Measurements from ENCODE around the gene FOXD1.
"Not testable (repeated sequence)": the region's sequence is repeated elsewhere in the genome, so short reads cannot be mapped to it uniquely, and the experiment has no call there.

The FOXD1 gene

DNA sequence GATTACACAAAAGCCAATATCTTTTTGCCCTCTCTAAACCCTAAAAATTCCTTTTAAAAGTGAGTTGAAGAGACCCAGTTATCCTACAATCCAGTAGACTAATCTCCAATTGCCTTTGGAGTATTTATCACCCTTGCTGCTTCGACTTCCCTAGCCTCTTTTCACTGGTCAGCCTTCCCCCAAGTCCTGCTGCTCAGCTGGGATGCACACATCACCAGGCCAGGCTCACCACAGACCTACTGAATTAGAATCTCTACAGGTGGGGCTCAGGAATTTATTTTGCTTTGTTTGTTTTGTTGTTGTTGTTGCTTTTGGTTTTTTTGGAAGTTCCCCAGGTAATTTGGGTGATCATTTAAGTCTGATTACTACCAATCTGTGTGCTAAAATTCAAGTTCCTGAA lies 11.6 kb upstream of the FOXD1 start:
- DNase-seq: no peak

- DNase-seq: no peak
Observed at GRCh38 chr5:73459366-73459765, 10.8 kb upstream of the FOXD1 start.

GRCh38 chr5:73456462-73456861 lies 7.9 kb upstream of the FOXD1 start:
- DNase-seq: not testable (repeated sequence)

DNA sequence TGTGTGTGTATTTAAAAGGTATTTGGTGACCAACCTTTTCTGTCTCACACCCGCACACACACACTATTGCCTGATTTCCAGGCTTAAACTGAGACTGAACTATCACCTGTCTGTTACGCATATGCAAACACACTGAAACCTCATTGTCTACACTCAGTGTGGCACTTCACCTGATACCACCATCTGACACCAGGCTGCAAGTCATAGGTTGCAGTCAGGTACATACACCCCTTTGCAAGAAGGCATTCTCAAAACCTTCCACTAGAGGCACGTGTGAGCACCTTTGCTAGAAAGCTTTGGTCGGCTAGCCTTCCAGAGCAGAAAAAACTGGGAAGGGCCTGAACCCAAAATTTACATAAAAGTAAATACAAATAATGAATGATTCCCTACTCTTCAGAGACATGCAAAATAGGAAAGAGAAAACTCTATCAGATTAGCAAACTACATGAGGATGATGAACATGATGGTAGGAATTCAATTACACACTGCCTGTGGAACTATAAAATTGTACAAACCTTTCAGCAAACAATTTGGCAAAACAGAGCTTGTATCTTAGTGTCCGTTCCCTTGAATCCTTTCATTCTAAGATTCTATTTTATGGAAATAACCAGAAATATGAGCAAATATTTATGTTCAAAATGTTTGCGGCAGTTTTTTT lies 5.9 kb upstream of the FOXD1 start:
- DNase-seq: peak; percentile 79

DNA sequence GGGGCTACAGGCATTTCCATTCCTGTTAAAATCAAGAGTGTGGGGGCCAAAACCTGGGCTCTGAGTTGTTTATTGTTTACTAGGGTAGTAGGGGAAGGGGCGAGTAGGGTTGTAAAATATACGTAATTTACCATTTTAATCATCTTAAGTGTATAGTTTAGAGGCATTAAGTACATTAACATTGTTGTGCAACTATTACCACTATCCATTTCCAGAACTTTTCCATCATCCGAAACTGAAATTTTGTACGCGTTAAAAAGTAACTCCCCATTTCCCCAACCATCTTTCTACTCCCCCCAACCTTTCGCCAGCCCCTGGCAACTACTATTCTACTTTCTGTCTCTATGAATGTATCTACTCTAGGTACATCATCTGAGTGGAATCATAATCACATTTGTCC lies 3.6 kb upstream of the FOXD1 start:
- DNase-seq: no peak

- no peak for DNase-seq
Observed at GRCh38 chr5:73451224-73452130, 2.9 kb upstream of the FOXD1 start.

DNA sequence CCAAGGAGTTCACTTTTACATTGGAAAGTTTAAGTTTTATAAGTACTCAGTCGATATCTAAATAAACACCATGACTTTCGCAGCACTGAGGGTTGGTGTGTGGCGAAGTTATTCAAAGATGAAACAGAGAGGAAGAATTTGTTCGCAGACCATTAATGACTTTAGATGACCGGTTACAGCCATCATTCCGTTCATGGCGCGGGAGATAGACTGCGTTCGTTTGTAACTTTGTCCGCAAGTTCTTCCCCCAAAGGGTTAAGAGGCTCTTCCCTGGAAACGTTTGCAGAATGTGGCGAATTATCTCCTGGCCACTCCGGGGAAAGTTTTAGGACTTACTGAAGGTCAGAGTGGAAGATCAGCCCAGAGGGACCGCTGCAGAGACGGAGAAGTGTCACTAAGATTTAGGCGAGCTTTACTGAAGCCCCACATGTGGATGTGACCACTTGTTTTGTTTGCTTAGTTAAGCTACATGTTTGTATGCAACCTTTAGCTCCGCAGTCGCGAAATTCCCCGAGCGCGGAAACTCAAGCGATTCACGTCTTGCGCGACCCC lies 2.2 kb upstream of the FOXD1 start:
- DNase-seq: no peak

GRCh38 chr5:73450137-73450536 lies 1.6 kb upstream of the FOXD1 start:
- no peak for DNase-seq

DNA sequence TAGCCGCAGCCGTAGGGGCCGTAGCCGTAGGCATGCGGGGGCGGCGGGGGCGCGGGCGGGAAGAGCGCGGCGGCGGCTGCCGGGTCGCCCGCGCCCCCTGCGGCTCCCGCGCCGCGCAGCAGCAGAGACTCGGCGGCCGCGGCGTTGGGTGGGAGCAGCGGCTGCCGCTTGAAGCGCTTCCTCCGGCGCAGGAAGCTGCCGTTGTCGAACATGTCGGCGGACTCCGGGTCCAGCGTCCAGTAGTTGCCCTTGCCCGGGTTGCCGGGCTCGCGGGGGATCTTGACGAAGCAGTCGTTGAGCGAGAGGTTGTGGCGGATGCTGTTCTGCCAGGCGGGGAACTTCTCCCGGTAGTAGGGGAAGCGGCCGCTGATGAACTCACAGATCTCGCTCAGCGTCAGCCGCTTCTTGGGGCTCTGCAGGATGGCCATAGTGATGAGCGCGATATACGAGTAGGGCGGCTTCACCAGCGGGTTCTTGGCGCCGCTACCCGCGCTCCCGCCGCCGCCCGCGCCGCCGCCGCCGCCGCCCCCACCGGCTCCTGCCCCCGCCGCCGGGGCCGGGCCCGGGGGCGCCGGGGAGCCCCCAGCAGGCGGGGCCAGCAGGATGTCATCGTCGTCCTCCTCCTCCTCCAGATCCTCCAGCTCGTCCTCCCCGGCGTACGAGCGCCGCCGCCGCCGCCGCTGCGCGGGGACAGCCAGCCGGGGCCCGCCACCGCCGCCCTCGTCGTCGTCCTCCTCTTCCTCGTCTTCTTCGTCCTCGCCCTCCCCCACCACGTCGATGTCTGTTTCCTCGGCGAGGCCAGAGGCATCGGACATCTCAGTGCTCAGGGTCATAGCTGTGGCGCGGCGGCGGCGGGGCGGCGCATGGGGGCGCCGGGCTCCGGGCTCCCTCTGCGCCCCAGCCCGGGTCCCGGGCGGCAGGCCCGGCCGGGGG lies 781 bp downstream of the FOXD1 start:
- peak; percentile 34 for DNase-seq

DNA sequence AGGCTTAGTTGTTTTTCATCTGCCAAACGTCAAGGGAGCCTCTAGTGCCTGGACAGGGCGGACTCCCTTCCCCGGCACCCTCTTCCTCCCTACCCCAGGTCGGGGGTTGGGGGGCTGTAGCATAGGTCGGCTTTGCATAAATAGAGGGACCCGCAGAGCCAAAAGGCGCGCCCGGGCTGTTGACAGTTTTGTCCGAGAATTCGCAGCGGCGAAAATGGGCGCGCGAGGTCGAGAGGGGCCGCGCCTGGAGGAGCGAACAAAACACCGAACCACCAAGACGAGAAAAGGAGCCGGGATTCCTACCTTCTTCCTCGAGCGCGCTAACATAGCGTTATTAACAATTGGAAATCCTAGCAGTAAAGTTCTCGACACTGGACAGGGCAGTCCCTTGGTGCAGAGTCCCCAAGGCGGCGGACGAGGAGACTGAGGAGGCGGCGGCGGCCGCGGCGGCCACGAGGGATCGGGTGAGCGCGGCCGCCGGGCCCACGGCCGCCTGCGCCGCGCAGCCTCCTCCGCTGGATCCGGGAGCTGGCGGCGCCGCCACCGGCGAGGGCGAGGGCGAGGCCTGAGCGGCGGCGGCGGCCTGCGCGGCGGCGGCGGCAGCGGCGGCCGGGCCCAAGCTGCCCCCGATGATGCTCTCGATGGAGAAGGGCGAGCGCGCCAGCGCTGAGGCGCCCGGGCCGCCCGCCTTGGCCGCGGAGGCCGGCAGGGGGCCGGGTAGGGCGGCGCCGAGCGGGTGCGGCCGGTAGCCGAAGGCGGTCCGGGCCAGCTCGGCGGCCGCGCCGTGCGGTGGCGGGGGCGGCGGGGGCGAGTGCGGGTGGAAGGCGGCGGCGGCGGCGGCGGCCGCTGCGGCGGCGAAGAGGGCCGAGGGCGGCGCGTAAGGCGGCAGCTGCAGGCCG lies 1.7 kb downstream of the FOXD1 start:
- DNase-seq: no peak

GRCh38 chr5:73445665-73446630 lies 2.6 kb downstream of the FOXD1 start:
- DNase-seq: no peak

DNA sequence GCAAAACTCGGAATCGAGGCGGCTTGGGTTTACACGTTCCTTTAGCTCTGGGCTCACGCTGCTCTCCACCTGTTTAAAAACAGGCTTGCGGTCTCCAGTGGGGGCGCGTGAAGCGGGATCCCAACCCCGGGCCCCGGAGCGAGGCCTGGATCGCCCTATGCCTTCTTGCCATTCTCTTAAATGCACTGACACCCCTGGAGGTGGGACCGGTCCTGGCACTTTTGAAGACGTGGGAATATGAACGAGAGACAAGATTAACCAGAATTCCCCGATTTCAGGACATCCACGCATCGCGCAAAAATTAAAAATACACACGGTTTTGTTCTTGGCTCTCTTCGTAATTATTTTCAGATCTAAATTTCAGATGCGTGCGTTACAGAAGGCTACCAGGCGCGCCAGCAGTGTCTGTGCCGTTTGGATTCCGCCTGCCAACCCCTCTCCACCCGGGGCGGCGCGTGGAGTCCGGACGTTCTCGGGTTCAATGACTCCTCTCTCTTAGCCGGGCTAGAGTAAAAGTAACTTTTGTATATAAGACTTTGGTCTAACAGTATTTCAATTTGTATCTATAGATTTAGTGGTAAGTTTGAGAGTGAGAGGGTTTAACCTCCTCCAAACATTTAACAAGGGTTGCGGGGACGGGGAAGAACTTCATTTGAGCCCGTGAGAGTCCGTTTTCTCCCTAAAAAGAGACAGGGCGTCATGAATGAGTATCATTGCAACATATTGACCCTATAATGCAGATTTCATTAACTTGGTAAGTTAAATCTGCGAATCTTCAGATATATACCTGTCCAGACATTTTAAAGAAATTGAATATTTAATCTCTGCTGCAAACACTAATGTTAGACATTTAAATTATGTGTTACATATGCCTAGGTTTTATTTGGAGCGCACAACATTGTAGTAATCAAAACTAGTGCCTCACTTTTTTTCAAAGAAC lies 3.8 kb downstream of the FOXD1 start:
- no peak for DNase-seq

DNA sequence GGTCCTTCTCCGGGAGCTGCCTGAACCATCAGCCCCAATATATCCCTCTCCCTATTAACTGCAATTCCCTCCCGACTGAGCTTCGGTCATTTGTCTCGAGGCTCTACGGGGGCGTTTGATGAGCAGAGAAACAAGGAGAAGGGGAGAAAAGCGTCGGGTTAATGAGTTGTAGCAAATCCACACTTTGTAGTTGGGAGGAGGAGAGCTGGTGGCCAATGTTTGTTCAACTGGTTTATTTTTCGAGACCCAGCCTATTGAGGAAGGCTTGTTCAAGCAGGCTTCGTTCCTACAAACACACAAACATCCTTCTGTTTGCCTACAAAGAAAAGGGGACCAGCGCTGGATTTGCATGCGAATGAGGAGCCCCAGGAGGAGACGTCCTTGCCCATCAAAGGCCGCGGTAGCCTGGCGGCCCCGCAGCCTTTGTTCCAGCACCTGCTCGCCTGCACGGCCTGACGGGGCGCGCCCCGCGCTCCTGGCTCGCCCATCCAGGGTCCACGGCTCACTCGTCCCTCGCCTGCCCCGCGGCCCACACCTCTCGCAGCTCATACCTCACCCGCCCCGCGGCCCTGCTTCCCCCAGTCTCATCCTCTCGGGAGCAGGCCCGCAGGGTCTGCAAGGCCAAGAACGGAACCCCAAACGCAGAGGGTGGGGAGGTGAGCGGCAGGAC lies 4.6 kb downstream of the FOXD1 start:
- no peak for DNase-seq

GRCh38 chr5:73442996-73443627 lies 5.5 kb downstream of the FOXD1 start:
- no peak for DNase-seq

DNA sequence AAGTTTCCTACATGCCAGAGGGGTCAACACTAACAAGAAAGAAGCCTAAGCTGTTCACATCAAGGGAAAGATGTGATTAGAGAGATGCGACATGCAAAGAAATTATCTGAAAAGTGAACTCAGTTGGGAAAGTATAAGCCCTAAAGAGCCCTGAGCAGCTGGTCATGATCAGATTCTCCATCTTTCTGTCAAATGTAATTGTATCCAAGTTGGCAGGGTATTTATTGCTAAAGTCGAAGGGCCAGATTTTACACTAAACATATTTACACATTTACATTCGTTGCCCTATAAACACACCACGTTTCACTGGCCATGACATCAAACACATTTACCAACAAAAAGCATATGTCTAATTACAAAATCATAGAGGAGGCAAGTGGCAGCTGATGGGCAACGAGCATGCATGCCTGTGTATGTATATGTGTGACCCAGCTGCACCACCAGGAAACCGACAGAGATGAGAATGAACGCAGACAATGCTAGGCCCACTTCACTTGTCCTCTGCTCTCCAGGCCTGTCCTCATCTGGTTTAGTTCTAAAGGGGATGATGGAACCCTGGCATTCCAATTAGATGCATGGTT lies 6.3 kb downstream of the FOXD1 start:
- no peak for DNase-seq

DNA sequence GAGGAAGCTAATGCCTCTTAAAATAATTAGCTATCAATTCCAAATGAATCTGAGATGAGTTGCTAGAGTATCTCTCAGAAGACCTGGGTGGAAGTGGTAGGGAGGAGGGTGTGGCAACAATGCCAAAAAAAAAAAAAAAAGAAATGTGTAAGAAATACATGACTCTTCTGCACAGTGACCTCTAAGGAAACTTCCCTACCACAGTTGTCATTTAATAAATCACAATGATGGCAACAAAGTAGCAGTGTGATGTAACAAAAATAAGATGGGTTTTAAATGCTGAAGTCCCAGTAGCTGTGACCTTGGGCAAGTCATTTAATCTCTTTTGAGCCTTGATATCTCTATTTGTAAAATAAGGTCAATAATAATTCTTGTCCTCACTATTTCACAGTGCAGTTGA lies 7.2 kb downstream of the FOXD1 start:
- no peak for DNase-seq

DNA sequence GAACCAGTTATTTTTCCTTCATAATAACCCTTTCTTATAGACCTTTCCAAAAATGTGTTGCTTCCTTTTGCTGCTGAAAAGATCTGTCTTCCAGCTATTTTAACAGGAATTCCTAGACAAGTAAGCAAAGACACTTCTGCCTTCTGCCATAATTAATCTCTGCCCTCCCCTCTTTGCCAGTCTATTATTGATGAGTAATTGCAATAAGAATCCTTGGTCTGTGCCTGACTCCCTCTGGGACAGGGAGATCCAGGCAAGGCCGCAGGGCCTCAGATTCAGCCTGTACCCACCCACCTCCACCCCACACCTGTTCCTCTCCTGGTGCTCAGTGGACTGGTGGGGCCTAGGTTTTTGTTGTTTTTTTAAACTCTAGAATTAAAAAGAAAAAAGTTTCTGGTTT lies 8.3 kb downstream of the FOXD1 start:
- no peak for DNase-seq
